ENCODE measurements around the gene C19orf85. TPM values are rescaled to one million over a fixed set of nuclear protein-coding genes. Genes with fewer than 3 reads are reported as not detected.
A peak's percentile ranks its signal among the peaks of the same experiment; 100 is the strongest.

The C19orf85 gene
- total RNA-seq, 1 experiment from 2014 or later = not detected

- TSS peak; percentile 46 for BruUV-seq (replicated peaks)
- H3K27me3 Mint-ChIP-seq (ENCODE audit: insufficient read depth, unreplicated experiment) = peaks cover 8% of the 10 kb centered on the region
- CTCF ChIA-PET = interaction anchor here (2.8 kb wide), 1 partner anchor 35 kb away, joined by 35 read pairs; no protein-coding TSS in a partner anchor
These were observed 37.8 kb upstream of the C19orf85 start for GRCh38 chr19:55502197-55502952.

DNA sequence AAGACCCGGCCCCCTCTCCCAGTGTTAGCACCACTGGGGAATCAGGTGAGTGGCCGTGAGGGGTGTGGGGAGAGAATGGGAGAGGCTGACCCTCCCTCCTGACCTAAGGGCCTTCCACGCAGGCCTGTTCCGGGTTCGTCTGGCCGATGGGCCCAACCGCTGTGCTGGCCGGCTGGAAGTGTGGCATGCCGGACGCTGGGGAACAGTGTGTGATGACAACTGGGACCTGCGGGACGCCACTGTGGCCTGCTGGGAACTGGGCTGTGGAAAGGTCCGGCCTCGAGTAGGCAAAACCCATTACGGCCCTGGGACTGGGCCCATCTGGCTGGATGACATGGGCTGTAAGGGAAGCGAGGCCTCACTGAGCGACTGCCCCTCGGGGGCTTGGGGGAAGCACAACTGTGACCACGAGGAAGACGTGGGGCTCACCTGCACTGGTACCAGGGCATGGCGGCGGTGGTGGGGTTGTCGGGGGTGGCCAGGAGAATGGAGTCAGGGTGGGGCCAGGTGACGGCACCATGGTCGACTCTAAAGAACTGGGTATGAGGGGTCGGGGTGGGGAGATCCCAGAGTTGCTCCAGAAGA is 35.9 kb upstream of the C19orf85 start:
- Histone ChIP-seq H3K4me3 (ENCODE audit: low read depth, low read length) (no peak overlapping the region), H3K27me3 (replicated peaks; ENCODE audit: control insufficient read depth, insufficient read depth, low read length) (no peaks in the 10 kb centered on the region), H3K9me3 (peaks cover 4% of the 10 kb centered on the region; the same call in 1 of the 2 replicates), H3K4me1 (peaks cover 8% of the 10 kb centered on the region; the same call in 1 of the 2 replicates), H3K36me3 (ENCODE audit: control insufficient read depth, insufficient read depth, low read length) (no peaks in the 10 kb centered on the region)
- Mint-ChIP-seq H3K27ac (ENCODE audit: unreplicated experiment) (no peak overlapping the region), H3K4me3 (ENCODE audit: unreplicated experiment) (no peak overlapping the region), H3K27me3 (ENCODE audit: insufficient read depth, unreplicated experiment) (peaks cover 8% of the 10 kb centered on the region), H3K9me3 (ENCODE audit: unreplicated experiment) (peaks cover 18% of the 10 kb centered on the region), H3K4me1 (ENCODE audit: low read depth, unreplicated experiment) (peaks cover 18% of the 10 kb centered on the region), H3K36me3 (ENCODE audit: insufficient read depth, unreplicated experiment) (peaks cover 20% of the 10 kb centered on the region)
- intact Hi-C loops (cut with micrococcal nuclease; ENCODE audit: unreplicated experiment) = loop anchor here (5.0 to 10.0 kb wide), 2 partner anchors 96 to 132 kb away; partner anchors contain the start of gene UBE2S
- TF ChIP-seq, protein P1, sequence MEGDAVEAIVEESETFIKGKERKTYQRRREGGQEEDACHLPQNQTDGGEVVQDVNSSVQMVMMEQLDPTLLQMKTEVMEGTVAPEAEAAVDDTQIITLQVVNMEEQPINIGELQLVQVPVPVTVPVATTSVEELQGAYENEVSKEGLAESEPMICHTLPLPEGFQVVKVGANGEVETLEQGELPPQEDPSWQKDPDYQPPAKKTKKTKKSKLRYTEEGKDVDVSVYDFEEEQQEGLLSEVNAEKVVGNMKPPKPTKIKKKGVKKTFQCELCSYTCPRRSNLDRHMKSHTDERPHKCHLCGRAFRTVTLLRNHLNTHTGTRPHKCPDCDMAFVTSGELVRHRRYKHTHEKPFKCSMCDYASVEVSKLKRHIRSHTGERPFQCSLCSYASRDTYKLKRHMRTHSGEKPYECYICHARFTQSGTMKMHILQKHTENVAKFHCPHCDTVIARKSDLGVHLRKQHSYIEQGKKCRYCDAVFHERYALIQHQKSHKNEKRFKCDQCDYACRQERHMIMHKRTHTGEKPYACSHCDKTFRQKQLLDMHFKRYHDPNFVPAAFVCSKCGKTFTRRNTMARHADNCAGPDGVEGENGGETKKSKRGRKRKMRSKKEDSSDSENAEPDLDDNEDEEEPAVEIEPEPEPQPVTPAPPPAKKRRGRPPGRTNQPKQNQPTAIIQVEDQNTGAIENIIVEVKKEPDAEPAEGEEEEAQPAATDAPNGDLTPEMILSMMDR (IDR thresholded peaks at IDR 0.05; ENCODE audit: insufficient read depth in 1 of 2, low read depth in 1 of 2, low read length in 1 of 2, severe bottlenecking in 1 of 2, unreplicated experiment in 1 of 2) = no peak
- ChIA-PET CTCF (no interaction called here), POLR2A (no interaction called here)
- no TSS peak for BruUV-seq (replicated peaks)
- no peak for DNase-seq

More at GRCh38 chr19:55502197-55502952, 37.8 kb upstream of the C19orf85 start:
- no peaks in the 10 kb centered on the region for H3K27me3 ChIP-seq (replicated peaks; ENCODE audit: control insufficient read depth, insufficient read depth, low read length)
- POLR2A ChIA-PET = no interaction called here
- peaks cover 18% of the 10 kb centered on the region for H3K9me3 Mint-ChIP-seq (ENCODE audit: unreplicated experiment)
- H3K4me1 ChIP-seq = peaks cover 8% of the 10 kb centered on the region; the same call in 1 of the 2 replicates
- H3K4me1 Mint-ChIP-seq (ENCODE audit: low read depth, unreplicated experiment) = peaks cover 18% of the 10 kb centered on the region
- intact Hi-C loops (cut with micrococcal nuclease; ENCODE audit: unreplicated experiment) = loop anchor here (5.0 to 10.0 kb wide), 2 partner anchors 98 to 130 kb away; partner anchors contain the start of gene UBE2S
- peaks cover 20% of the 10 kb centered on the region for H3K36me3 Mint-ChIP-seq (ENCODE audit: insufficient read depth, unreplicated experiment)
- H3K27ac Mint-ChIP-seq (ENCODE audit: unreplicated experiment) = no peak overlapping the region
- no peak overlapping the region for H3K4me3 ChIP-seq (ENCODE audit: low read depth, low read length)
- DNase-seq = no peak
- peaks cover 8% of the 10 kb centered on the region; the same call in 1 of the 2 replicates for H3K9me3 ChIP-seq
- H3K4me3 Mint-ChIP-seq (ENCODE audit: unreplicated experiment) = no peak overlapping the region
- TF ChIP-seq, protein P1 (IDR thresholded peaks at IDR 0.05; ENCODE audit: insufficient read depth in 1 of 2, low read depth in 1 of 2, low read length in 1 of 2, severe bottlenecking in 1 of 2, unreplicated experiment in 1 of 2) = no peak
- no peaks in the 10 kb centered on the region for H3K36me3 ChIP-seq (ENCODE audit: control insufficient read depth, insufficient read depth, low read length)

GRCh38 chr19:55498246-55498840 is 33.8 kb upstream of the C19orf85 start:
- Histone ChIP-seq H3K36me3 (ENCODE audit: control insufficient read depth, insufficient read depth, low read length) (no peaks in the 10 kb centered on the region), H3K4me1 (peaks cover 5% of the 10 kb centered on the region), H3K4me3 (ENCODE audit: low read depth, low read length) (no peak overlapping the region), H3K9me3 (no peaks in the 10 kb centered on the region), H3K27me3 (replicated peaks; ENCODE audit: control insufficient read depth, insufficient read depth, low read length) (no peaks in the 10 kb centered on the region)
- H3K9me3 Mint-ChIP-seq (ENCODE audit: unreplicated experiment) = peaks cover 14% of the 10 kb centered on the region
- POLR2A ChIA-PET = no interaction called here
- no peak overlapping the region for H3K4me3 Mint-ChIP-seq (ENCODE audit: unreplicated experiment)
- TF ChIP-seq, protein P1 (IDR thresholded peaks at IDR 0.05; ENCODE audit: insufficient read depth in 1 of 2, low read depth in 1 of 2, low read length in 1 of 2, severe bottlenecking in 1 of 2, unreplicated experiment in 1 of 2) = no peak
- peaks cover 20% of the 10 kb centered on the region for H3K4me1 Mint-ChIP-seq (ENCODE audit: low read depth, unreplicated experiment)
- H3K36me3 Mint-ChIP-seq (ENCODE audit: insufficient read depth, unreplicated experiment) = peaks cover 21% of the 10 kb centered on the region
- H3K27me3 Mint-ChIP-seq (ENCODE audit: insufficient read depth, unreplicated experiment) = peaks cover 3% of the 10 kb centered on the region
- DNase-seq = no peak
- CTCF ChIA-PET = interaction anchor here (1.2 kb wide), 1 partner anchor 108 kb away, joined by 6 read pairs; the partner anchor contains the start of gene ZNF865
- H3K27ac Mint-ChIP-seq (ENCODE audit: unreplicated experiment) = no peak overlapping the region
- intact Hi-C loops (cut with micrococcal nuclease; ENCODE audit: unreplicated experiment) = no loop called here
- no TSS peak for BruUV-seq (replicated peaks)
